ENCODE results near the gene FBL.

GRCh38 chr19:39814595-39814994 lies 31.6 kb downstream of the FBL start:
- no peak for TF ChIP-seq CTCF (optimal IDR thresholded peaks at IDR 0.05 in 1 of 3, IDR thresholded peaks at IDR 0.05 in 1 of 3, conservative IDR thresholded peaks at IDR 0.05 in 1 of 3; ENCODE audit: extremely low read depth in 1 of 3, insufficient read depth in 2 of 3, low read length in 3 of 3)
- TF ChIP-seq EZH2 (IDR thresholded peaks at IDR 0.05; ENCODE audit: low read length), result no peak

Data from keratinocyte (primary cell).